ENCODE data around the gene RIC8B. TPM values are rescaled to one million over a fixed set of nuclear protein-coding genes. Genes with fewer than 3 reads are reported as not detected.
"Not testable (repeated sequence)": the region's sequence is repeated elsewhere in the genome, so short reads cannot be mapped to it uniquely, and the experiment has no call there.

RIC8B gene
- 5.5 TPM for total RNA-seq (2013)
- polyA plus RNA-seq (1 to 10 TPM; 2.7 to 3.8 (median 2.7) TPM), polyA minus RNA-seq (2.6 and 3.1 TPM in 2 replicates), total RNA-seq (8.4 to 16.6 (median 10.9) reads per million in 11 experiments)

GRCh38 chr12:106774005-106774807, at the start of gene RIC8B:
RIC8B (plus strand) TSS chr12:106774682; CDS start chr12:106774746, 64 bp downstream.
- peaks cover 4 to 9% of the 10 kb centered on the region in 2 donors for H3K27me3 ChIP-seq (ENCODE audit: control insufficient read depth in 2 of 2, insufficient read depth in 2 of 2, low read length in 2 of 2)
- Mint-ChIP-seq H3K4me3 (peak within 1 kb of the TSS; percentile 93 to 97), H3K36me3 (peaks cover 0 to 2% of the 10 kb centered on the region in 2 donors), H3K27me3 (ENCODE audit: low read depth in 3 of 3) (peaks cover 9 to 13% (median 9%) of the 10 kb centered on the region in 3 donors), H3K27ac (peak within 1 kb of the TSS; percentile 97 to 99 (median 98)), H3K9me3 (peaks cover 0 to 3% (median 0%) of the 10 kb centered on the region in 7 donors), H3K4me1 (peaks cover 26% of the 10 kb centered on the region)
- no peaks in the 10 kb centered on the region for H3K9me3 ChIP-seq (replicated peaks in 1 of 2; ENCODE audit: control insufficient read depth in 1 of 2, insufficient read depth in 1 of 2, low read length in 2 of 2)
- intact Hi-C loops (cut with micrococcal nuclease), result no loop called here
- peak within 1 kb of the TSS; percentile 72 to 95 for H3K27ac ChIP-seq (ENCODE audit: low read depth in 1 of 2, low read length in 2 of 2)
- peak within 1 kb of the TSS; percentile 84 for H3K4me2 ChIP-seq (replicated peaks; ENCODE audit: extremely low read depth, low read length, poor library complexity, severe bottlenecking)
- H3K79me2 ChIP-seq (ENCODE audit: insufficient read depth, low read length), result peaks cover 15% of the 10 kb centered on the region
- H3K4me3 ChIP-seq (replicated peaks in 1 of 3; ENCODE audit: low read depth in 2 of 3, low read length in 3 of 3), result peak within 1 kb of the TSS; percentile 56 to 86 (median 73)
- peak; percentile 81 to 96 (median 93) for DNase-seq
- no peak for TF ChIP-seq CTCF (IDR thresholded peaks at IDR 0.05)
- peaks cover 3% of the 10 kb centered on the region for H4K20me1 ChIP-seq (ENCODE audit: insufficient read depth, low read length)
- peaks cover 12 to 25% of the 10 kb centered on the region in 2 donors for H3K4me1 ChIP-seq (ENCODE audit: control insufficient read depth in 1 of 2, insufficient read depth in 2 of 2, low read length in 2 of 2)
- H3K9ac ChIP-seq (ENCODE audit: insufficient read depth, low read length, poor library complexity, severe bottlenecking), result peak within 1 kb of the TSS; percentile 93
- peak within 1 kb of the TSS; percentile 93 for H2AFZ ChIP-seq (ENCODE audit: insufficient read depth, low read depth, low read length, poor library complexity, severe bottlenecking)
- no peaks in the 10 kb centered on the region for H3K36me3 ChIP-seq (replicated peaks in 1 of 2; ENCODE audit: control insufficient read depth in 1 of 2, insufficient read depth in 2 of 2, low read length in 2 of 2)
- WGBS (ENCODE audit: insufficient coverage), result under 1% methylated on average over 66 of the region's 66 CpGs

GRCh38 chr12:106724934-106725333, 49.5 kb upstream of the RIC8B start:
- Mint-ChIP-seq H3K27ac (no peak overlapping the region), H3K9me3 (peaks cover 0 to 4% (median 0%) of the 10 kb centered on the region in 7 donors), H3K27me3 (ENCODE audit: low read depth in 3 of 3) (peaks cover 12 to 31% (median 22%) of the 10 kb centered on the region in 3 donors), H3K4me3 (no peak overlapping the region), H3K36me3 (no peaks in the 10 kb centered on the region), H3K4me1 (no peaks in the 10 kb centered on the region)
- H3K36me3 ChIP-seq (replicated peaks in 1 of 2; ENCODE audit: control insufficient read depth in 1 of 2, insufficient read depth in 2 of 2, low read length in 2 of 2), result no peaks in the 10 kb centered on the region
- no peaks in the 10 kb centered on the region for H3K9me3 ChIP-seq (replicated peaks in 1 of 2; ENCODE audit: control insufficient read depth in 1 of 2, insufficient read depth in 1 of 2, low read length in 2 of 2)
- peaks cover 7 to 20% of the 10 kb centered on the region in 2 donors for H3K27me3 ChIP-seq (ENCODE audit: control insufficient read depth in 2 of 2, insufficient read depth in 2 of 2, low read length in 2 of 2)
- WGBS (ENCODE audit: insufficient coverage), result 50% methylated on average over 1 of the region's 6 CpGs
- no peak overlapping the region for H3K4me3 ChIP-seq (replicated peaks in 1 of 3; ENCODE audit: low read depth in 2 of 3, low read length in 3 of 3)
- H3K27ac ChIP-seq (ENCODE audit: low read depth in 1 of 2, low read length in 2 of 2), result no peak overlapping the region
- H3K4me1 ChIP-seq (ENCODE audit: control insufficient read depth in 1 of 2, insufficient read depth in 2 of 2, low read length in 2 of 2), result no peaks in the 10 kb centered on the region
- H4K20me1 ChIP-seq (ENCODE audit: insufficient read depth, low read length), result no peaks in the 10 kb centered on the region
- intact Hi-C loops (cut with micrococcal nuclease), result no loop called here
- no peaks in the 10 kb centered on the region for H3K79me2 ChIP-seq (ENCODE audit: insufficient read depth, low read length)
- DNase-seq, result no peak
- H2AFZ ChIP-seq (ENCODE audit: insufficient read depth, low read depth, low read length, poor library complexity, severe bottlenecking), result no peak overlapping the region
- H3K4me2 ChIP-seq (replicated peaks; ENCODE audit: extremely low read depth, low read length, poor library complexity, severe bottlenecking), result no peak overlapping the region
- H3K9ac ChIP-seq (ENCODE audit: insufficient read depth, low read length, poor library complexity, severe bottlenecking), result no peak overlapping the region
- TF ChIP-seq CTCF (IDR thresholded peaks at IDR 0.05), result no peak

- H3K36me3 Mint-ChIP-seq; H3K79me2 ChIP-seq (ENCODE audit: insufficient read depth, low read length); intact Hi-C loops (cut with micrococcal nuclease); H3K9me3 ChIP-seq (replicated peaks in 1 of 2; ENCODE audit: control insufficient read depth in 1 of 2, insufficient read depth in 1 of 2, low read length in 2 of 2); H3K4me3 ChIP-seq (replicated peaks in 1 of 3; ENCODE audit: low read depth in 2 of 3, low read length in 3 of 3); H3K4me2 ChIP-seq (replicated peaks; ENCODE audit: extremely low read depth, low read length, poor library complexity, severe bottlenecking); H3K4me3 Mint-ChIP-seq; H3K9me3 Mint-ChIP-seq; H3K36me3 ChIP-seq (replicated peaks in 1 of 2; ENCODE audit: control insufficient read depth in 1 of 2, insufficient read depth in 2 of 2, low read length in 2 of 2); H3K9ac ChIP-seq (ENCODE audit: insufficient read depth, low read length, poor library complexity, severe bottlenecking); H3K27ac ChIP-seq (ENCODE audit: low read depth in 1 of 2, low read length in 2 of 2); H2AFZ ChIP-seq (ENCODE audit: insufficient read depth, low read depth, low read length, poor library complexity, severe bottlenecking); H4K20me1 ChIP-seq (ENCODE audit: insufficient read depth, low read length); H3K4me1 ChIP-seq (ENCODE audit: control insufficient read depth in 1 of 2, insufficient read depth in 2 of 2, low read length in 2 of 2); H3K27ac Mint-ChIP-seq; DNase-seq; H3K4me1 Mint-ChIP-seq: not testable (repeated sequence)
- no CpG with 5 or more reads among the region's 5 CpGs for WGBS (ENCODE audit: insufficient coverage)
- peaks cover 5 to 24% (median 21%) of the 10 kb centered on the region in 3 donors for H3K27me3 Mint-ChIP-seq (ENCODE audit: low read depth in 3 of 3)
- peaks cover 9 to 16% of the 10 kb centered on the region in 2 donors for H3K27me3 ChIP-seq (ENCODE audit: control insufficient read depth in 2 of 2, insufficient read depth in 2 of 2, low read length in 2 of 2)
These were observed 47.8 kb upstream of the RIC8B start for GRCh38 chr12:106726603-106727202.

Measured in CD14-positive monocyte (primary cell).